PC-9 (cell line): ENCODE data around the gene HAUS3. TPM values are rescaled to one million over a fixed set of nuclear protein-coding genes. Genes with fewer than 3 reads are reported as not detected.

Source experiments
- BruUV-seq: library from RNA; stranded (reverse); fragments of 400-500 nt; replicated peaks from 2 replicates; lab custom pipeline; 2021; lab: Mats Ljungman, UMichigan
- CTCF ChIA-PET: fragments of 300-600 bp; sonication (Branson Sonifier 250); formaldehyde crosslinking; loops from one replicate; lab custom pipeline; 2022; ENCODE audit warnings: antibody characterized with exemption; lab: Charles Lee
- POLR2A ChIA-PET: fragments of 300-600 bp; sonication (Branson Sonifier 250); formaldehyde crosslinking; loops from one replicate; lab custom pipeline; 2022; ENCODE audit warnings: antibody characterized with exemption; ENCODE audit not compliant: unreplicated experiment; lab: Charles Lee
- DNase-seq, 2 experiments: peaks; one replicate each; pipeline versions ENCODE4 v3.0.0 to v3.0.0-alpha.2; 2015 to 2022; ENCODE audit warnings: mixed read lengths in 1 of 2
- H2AFZ ChIP-seq: fragments of 200-600 bp; sonication (generic); 2 replicates; pipeline ENCODE4 v1.8.1; 2017; ENCODE audit warnings: antibody characterized with exemption
- H3F3A ChIP-seq: fragments of 200-600 bp; sonication (generic); 2 replicates; pipeline ENCODE4 v1.8.1; 2017; ENCODE audit warnings: antibody characterized with exemption, mild to moderate bottlenecking, low read depth; ENCODE audit not compliant: insufficient read depth
- H3K27ac ChIP-seq: fragments of 200-600 bp; sonication (generic); 2 replicates; pipeline ENCODE4 v1.6.1; 2016; ENCODE audit warnings: mixed run types
- H3K27me3 ChIP-seq: fragments of 200-600 bp; sonication (generic); 2 replicates; pipeline ENCODE4 v1.6.1; 2016; ENCODE audit warnings: low read depth, mixed run types; ENCODE audit not compliant: insufficient read depth
- H3K36me3 ChIP-seq: fragments of 200-600 bp; sonication (generic); 2 replicates; pipeline ENCODE4 v1.6.1; 2016; ENCODE audit warnings: low read depth, mixed run types
- H3K4me1 ChIP-seq: fragments of 200-600 bp; sonication (generic); replicated peaks from 2 replicates; pipeline ENCODE4 v1.6.1; 2016; ENCODE audit warnings: mixed run types; ENCODE audit not compliant: insufficient read depth
- H3K4me2 ChIP-seq: fragments of 200-600 bp; sonication (generic); 2 replicates; pipeline ENCODE4 v1.6.1; 2017; ENCODE audit warnings: mixed run types
- H3K4me3 ChIP-seq: fragments of 200-600 bp; sonication (generic); 2 replicates; pipeline ENCODE4 v1.6.1; 2016; ENCODE audit warnings: mixed run types
- H3K79me2 ChIP-seq: fragments of 200-600 bp; sonication (generic); 2 replicates; pipeline ENCODE4 v1.6.1; 2017; ENCODE audit warnings: low read depth, mixed run types
- H3K9me2 ChIP-seq: fragments of 200-600 bp; sonication (generic); 2 replicates; pipeline ENCODE4 v1.8.1; 2017; ENCODE audit warnings: mild to moderate bottlenecking; ENCODE audit not compliant: insufficient read depth
- H3K9me3 ChIP-seq: fragments of 200-600 bp; sonication (generic); 2 replicates; pipeline ENCODE4 v1.8.1; 2016; ENCODE audit warnings: low read depth; ENCODE audit not compliant: insufficient read depth
- H4K20me1 ChIP-seq: fragments of 200-600 bp; sonication (generic); 2 replicates; pipeline ENCODE4 v1.8.1; 2017; ENCODE audit not compliant: insufficient read depth
- EZH2 ChIP-seq: fragments of 200-600 bp; sonication (generic); IDR thresholded peaks from 2 replicates; pipeline ENCODE4 v1.8.0; 2017; ENCODE audit warnings: antibody characterized with exemption, low read depth
- intact Hi-C: fragments of 100-400 bp; cut with micrococcal nuclease; formaldehyde crosslinking; loops from one replicate; pipeline ENCODE4 v1.10.0; 2022; ENCODE audit not compliant: unreplicated experiment
- total RNA-seq: library from RNA; stranded (reverse); gene quantifications from 2 replicates; pipeline ENCODE4 v1.2.3, GENCODE V29; 2021
- TF ChIP-seq, protein P1 (sequence below): fragments of 200-600 bp; sonication (generic); conservative IDR thresholded peaks from 2 replicates; pipeline ENCODE4 v1.6.1; 2017; ENCODE audit warnings: mixed run types, antibody characterized with exemption, mild to moderate bottlenecking, moderate library complexity

HAUS3 gene
- total RNA-seq, 1 experiment from 2014 or later = 16.2 TPM

GRCh38 chr4:2270341-2271165, 28.6 kb upstream of the HAUS3 start:
- H3K4me2 ChIP-seq = no peak overlapping the region
- H3K9me3 ChIP-seq = no peaks in the 10 kb centered on the region
- DNase-seq = no peak
- POLR2A ChIA-PET = no interaction called here
- intact Hi-C loops = no loop called here
- no peak overlapping the region for H2AFZ ChIP-seq
- H3K4me3 ChIP-seq = no peak overlapping the region
- H3K79me2 ChIP-seq = no peaks in the 10 kb centered on the region
- no peaks in the 10 kb centered on the region for H3K36me3 ChIP-seq
- H4K20me1 ChIP-seq = no peaks in the 10 kb centered on the region
- BruUV-seq = no TSS peak
- no peaks in the 10 kb centered on the region for H3F3A ChIP-seq
- H3K4me1 ChIP-seq = no peaks in the 10 kb centered on the region
- CTCF ChIA-PET = no interaction called here
- no peaks in the 10 kb centered on the region for H3K9me2 ChIP-seq
- H3K27ac ChIP-seq = no peak overlapping the region
- H3K27me3 ChIP-seq = peaks cover 50% of the 10 kb centered on the region
- no peak for TF ChIP-seq EZH2
- TF ChIP-seq, protein P1, sequence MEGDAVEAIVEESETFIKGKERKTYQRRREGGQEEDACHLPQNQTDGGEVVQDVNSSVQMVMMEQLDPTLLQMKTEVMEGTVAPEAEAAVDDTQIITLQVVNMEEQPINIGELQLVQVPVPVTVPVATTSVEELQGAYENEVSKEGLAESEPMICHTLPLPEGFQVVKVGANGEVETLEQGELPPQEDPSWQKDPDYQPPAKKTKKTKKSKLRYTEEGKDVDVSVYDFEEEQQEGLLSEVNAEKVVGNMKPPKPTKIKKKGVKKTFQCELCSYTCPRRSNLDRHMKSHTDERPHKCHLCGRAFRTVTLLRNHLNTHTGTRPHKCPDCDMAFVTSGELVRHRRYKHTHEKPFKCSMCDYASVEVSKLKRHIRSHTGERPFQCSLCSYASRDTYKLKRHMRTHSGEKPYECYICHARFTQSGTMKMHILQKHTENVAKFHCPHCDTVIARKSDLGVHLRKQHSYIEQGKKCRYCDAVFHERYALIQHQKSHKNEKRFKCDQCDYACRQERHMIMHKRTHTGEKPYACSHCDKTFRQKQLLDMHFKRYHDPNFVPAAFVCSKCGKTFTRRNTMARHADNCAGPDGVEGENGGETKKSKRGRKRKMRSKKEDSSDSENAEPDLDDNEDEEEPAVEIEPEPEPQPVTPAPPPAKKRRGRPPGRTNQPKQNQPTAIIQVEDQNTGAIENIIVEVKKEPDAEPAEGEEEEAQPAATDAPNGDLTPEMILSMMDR = no peak

DNA sequence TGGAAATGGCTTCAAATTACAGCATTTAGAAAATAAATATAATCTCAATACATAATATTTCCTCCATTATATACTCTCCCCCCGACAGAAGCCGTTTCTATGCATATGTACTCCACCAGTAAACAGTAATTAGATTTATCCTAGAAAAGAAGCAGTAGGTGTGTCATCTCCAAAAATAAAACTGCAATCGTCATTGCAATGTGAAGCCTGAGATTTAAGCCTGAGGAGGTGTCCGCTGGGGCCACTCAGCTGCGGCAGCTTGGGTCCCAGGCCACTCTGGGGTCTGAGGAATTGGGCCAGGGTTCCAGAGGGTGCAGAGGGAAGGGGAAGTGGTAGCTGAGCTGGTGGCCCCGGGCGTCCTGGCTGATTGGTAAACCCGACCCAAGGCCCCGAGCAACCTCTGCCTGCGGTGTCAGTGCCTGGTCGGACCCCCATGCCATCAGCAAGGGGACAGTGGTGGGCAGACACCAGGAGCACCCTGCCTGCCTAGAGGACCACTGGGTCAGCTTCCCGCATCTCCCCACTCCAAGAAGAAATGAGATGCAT, 27.8 kb upstream of the HAUS3 start:
- intact Hi-C loops = no loop called here
- no peak for DNase-seq
- Histone ChIP-seq H3K4me3 (no peak overlapping the region), H3K9me2 (no peaks in the 10 kb centered on the region), H3K4me1 (no peaks in the 10 kb centered on the region), H3K27me3 (peaks cover 50% of the 10 kb centered on the region), H3K27ac (no peak overlapping the region), H3K36me3 (no peaks in the 10 kb centered on the region), H3K4me2 (no peak overlapping the region), H3F3A (no peaks in the 10 kb centered on the region), H3K9me3 (no peaks in the 10 kb centered on the region), H3K79me2 (no peaks in the 10 kb centered on the region), H2AFZ (no peak overlapping the region), H4K20me1 (no peaks in the 10 kb centered on the region)
- CTCF ChIA-PET = no interaction called here
- POLR2A ChIA-PET = no interaction called here
- no peak for TF ChIP-seq EZH2
- TF ChIP-seq, protein P1 = no peak
- BruUV-seq = no TSS peak

DNA sequence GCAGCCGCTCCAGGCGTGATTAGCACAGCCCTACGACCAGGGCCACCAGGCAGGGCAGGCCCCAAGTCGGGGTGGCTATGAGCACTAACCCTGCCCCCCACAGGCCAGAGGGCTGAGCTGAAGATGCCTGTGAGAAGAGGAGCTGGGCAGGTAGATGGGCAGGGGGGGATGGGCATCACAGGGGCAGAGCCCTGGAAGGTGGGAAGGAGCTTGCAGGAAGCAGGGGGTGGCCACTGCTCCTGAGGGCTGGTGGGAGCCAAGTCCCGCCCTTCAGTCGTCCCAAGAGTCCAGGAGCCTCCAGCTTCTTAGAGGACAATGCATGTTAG, 27.2 kb upstream of the HAUS3 start:
- POLR2A ChIA-PET = no interaction called here
- intact Hi-C loops = no loop called here

More for the DNA sequence above, 27.2 kb upstream of the HAUS3 start:
- no peak overlapping the region for H3K4me3 ChIP-seq
- H3K36me3 ChIP-seq = no peaks in the 10 kb centered on the region
- H4K20me1 ChIP-seq = no peaks in the 10 kb centered on the region
- H3K4me2 ChIP-seq = no peak overlapping the region
- no TSS peak for BruUV-seq
- H3F3A ChIP-seq = no peaks in the 10 kb centered on the region
- H3K27me3 ChIP-seq = peaks cover 50% of the 10 kb centered on the region
- no peak for DNase-seq
- TF ChIP-seq, protein P1 = no peak
- no peak for TF ChIP-seq EZH2
- no peaks in the 10 kb centered on the region for H3K79me2 ChIP-seq
- no peak overlapping the region for H2AFZ ChIP-seq
- H3K27ac ChIP-seq = no peak overlapping the region
- no peaks in the 10 kb centered on the region for H3K4me1 ChIP-seq
- H3K9me3 ChIP-seq = no peaks in the 10 kb centered on the region
- H3K9me2 ChIP-seq = no peaks in the 10 kb centered on the region
- CTCF ChIA-PET = no interaction called here
